IMR-90 (cell line): ENCODE measurements around the gene TRIM10. TPM values are rescaled to one million over a fixed set of nuclear protein-coding genes. Genes with fewer than 3 reads are reported as not detected.

ENCODE experiments used
- ATAC-seq: fragments of 200-7000 bp; cut with Tn5 transposase; 2 replicates; pipeline ENCODE4 v1.9.1; 2020; ENCODE audit warnings: low read depth, mild to moderate bottlenecking, moderate library complexity
- BruUV-seq: library from RNA; stranded (reverse); fragments of 400-500 nt; replicated peaks from 2 replicates; lab custom pipeline; 2021; lab: Mats Ljungman, UMichigan
- CTCF ChIA-PET: fragments of 300-600 bp; formaldehyde crosslinking; extraction: SDS; loops from one replicate; lab custom pipeline; 2021; ENCODE audit warnings: antibody characterized with exemption; lab: Yijun Ruan, JAX
- POLR2A ChIA-PET: fragments of 300-600 bp; sonication (Branson Sonifier 250); formaldehyde crosslinking; loops from one replicate; lab custom pipeline; 2022; ENCODE audit warnings: antibody characterized with exemption; ENCODE audit not compliant: unreplicated experiment; lab: Charles Lee
- DNase-seq: peaks from one replicate; pipeline ENCODE4 v3.0.0; 2013
- H2AFZ ChIP-seq: replicated peaks from 2 replicates; pipeline ENCODE3; 2013; ENCODE audit warnings: low read length, mild to moderate bottlenecking; ENCODE audit not compliant: poor library complexity
- H2AK5ac ChIP-seq: 2 replicates; pipeline ENCODE4 v1.6.1; 2013; ENCODE audit warnings: low read depth, low read length, inconsistent platforms
- H2AK9ac ChIP-seq: replicated peaks from 2 replicates; pipeline ENCODE3; 2013; ENCODE audit warnings: mild to moderate bottlenecking, low read depth, low read length, moderate library complexity; ENCODE audit not compliant: poor library complexity
- H2BK120ac ChIP-seq: 2 replicates; pipeline ENCODE4 v1.6.1; 2013; ENCODE audit warnings: low read depth, low read length, inconsistent platforms
- H2BK15ac ChIP-seq: 3 replicates; pipeline ENCODE4 v1.6.1; 2013; ENCODE audit warnings: low read depth, low read length, inconsistent platforms
- H2BK20ac ChIP-seq: 2 replicates; pipeline ENCODE4 v1.6.1; 2013; ENCODE audit warnings: low read depth, mild to moderate bottlenecking, inconsistent platforms, low read length, moderate library complexity
- H2BK5ac ChIP-seq: 2 replicates; pipeline ENCODE4 v1.6.1; 2013; ENCODE audit warnings: mild to moderate bottlenecking, low read depth, low read length, inconsistent platforms; ENCODE audit not compliant: poor library complexity, severe bottlenecking
- H3K14ac ChIP-seq: replicated peaks from 2 replicates; pipeline ENCODE4 v1.6.1; 2013; ENCODE audit warnings: low read depth, low read length, inconsistent platforms
- H3K18ac ChIP-seq: 2 replicates; pipeline ENCODE4 v1.6.1; 2013; ENCODE audit warnings: low read depth, low read length, control low read depth
- H3K23ac ChIP-seq: 2 replicates; pipeline ENCODE4 v1.6.1; 2013; ENCODE audit warnings: low read depth, low read length, inconsistent platforms
- H3K27ac ChIP-seq: 2 replicates; pipeline ENCODE4 v1.5.1; 2013; ENCODE audit warnings: mild to moderate bottlenecking, control low read depth, low read length; ENCODE audit not compliant: insufficient read depth
- H3K27me3 ChIP-seq: 2 replicates; pipeline ENCODE4 v1.6.1; 2013; ENCODE audit warnings: low read length; ENCODE audit not compliant: control insufficient read depth, insufficient read depth
- H3K36me3 ChIP-seq: 2 replicates; pipeline ENCODE4 v1.6.1; 2013; ENCODE audit warnings: low read length, mixed read lengths; ENCODE audit not compliant: control insufficient read depth, insufficient read depth
- H3K4ac ChIP-seq: 2 replicates; pipeline ENCODE4 v1.6.1; 2013; ENCODE audit warnings: low read depth, low read length, inconsistent platforms
- H3K4me1 ChIP-seq: 2 replicates; pipeline ENCODE4 v1.6.1; 2013; ENCODE audit warnings: low read length, mixed read lengths; ENCODE audit not compliant: control insufficient read depth, insufficient read depth
- H3K4me2 ChIP-seq: 2 replicates; pipeline ENCODE4 v1.6.1; 2013; ENCODE audit warnings: low read depth, mild to moderate bottlenecking, control low read depth, low read length, moderate library complexity
- H3K4me3 ChIP-seq: 2 replicates; pipeline ENCODE4 v1.5.1; 2013; ENCODE audit warnings: low read depth, mild to moderate bottlenecking, control low read depth, low read length, moderate library complexity; ENCODE audit not compliant: insufficient read depth
- H3K56ac ChIP-seq: 2 replicates; pipeline ENCODE4 v1.6.1; 2013; ENCODE audit warnings: low read length, inconsistent platforms; ENCODE audit not compliant: insufficient read depth; ENCODE audit errors: extremely low read depth
- H3K79me1 ChIP-seq, 2 experiments: 2 replicates each; pipeline ENCODE4 v1.6.1; 2013; ENCODE audit warnings: low read length in 2 of 2, inconsistent platforms in 1 of 2, low read depth in 1 of 2
- H3K9ac ChIP-seq: 2 replicates; pipeline ENCODE4 v1.6.1; 2013; ENCODE audit warnings: low read depth, low read length, control low read depth
- H3K9me1 ChIP-seq: 2 replicates; pipeline ENCODE4 v1.6.1; 2013; ENCODE audit warnings: low read length, inconsistent platforms; ENCODE audit not compliant: insufficient read depth
- H3K9me3 ChIP-seq: 2 replicates; pipeline ENCODE4 v1.6.1; 2013; ENCODE audit warnings: low read length; ENCODE audit not compliant: control insufficient read depth, insufficient read depth
- H4K20me1 ChIP-seq: 2 replicates; pipeline ENCODE4 v1.6.1; 2013; ENCODE audit warnings: low read length, inconsistent platforms; ENCODE audit not compliant: insufficient read depth
- H4K5ac ChIP-seq: 2 replicates; pipeline ENCODE4 v1.6.1; 2013; ENCODE audit warnings: mild to moderate bottlenecking, low read depth, low read length, control low read depth
- H4K8ac ChIP-seq, 2 experiments: 2 replicates each; pipeline ENCODE4 v1.6.1; 2013; ENCODE audit warnings: low read depth in 2 of 2, low read length in 2 of 2, control low read depth in 1 of 2, inconsistent platforms in 1 of 2
- H4K91ac ChIP-seq: 2 replicates; pipeline ENCODE4 v1.6.1; 2013; ENCODE audit warnings: low read depth, low read length, inconsistent platforms; ENCODE audit not compliant: insufficient read depth
- BHLHE40 ChIP-seq: fragments of 150-350 bp; IDR thresholded peaks from 2 replicates; pipeline ENCODE4 v1.6.1; 2016; ENCODE audit warnings: mild to moderate bottlenecking, low read depth, low read length
- CEBPB ChIP-seq: IDR thresholded peaks from 2 replicates; pipeline ENCODE4 v1.6.1; 2012; ENCODE audit warnings: low read depth, low read length, improper control_type of control experiment
- FOS ChIP-seq: fragments of 150-350 bp; IDR thresholded peaks from 2 replicates; pipeline ENCODE4 v1.6.1; 2016; ENCODE audit warnings: low read depth, low read length
- MAFK ChIP-seq: IDR thresholded peaks from 2 replicates; pipeline ENCODE4 v1.6.1; 2012; ENCODE audit warnings: low read depth, low read length, improper control_type of control experiment
- RAD21 ChIP-seq: IDR thresholded peaks from 2 replicates; pipeline ENCODE4 v1.6.1; 2012; ENCODE audit warnings: low read length, improper control_type of control experiment
- RCOR1 ChIP-seq: IDR thresholded peaks from 2 replicates; pipeline ENCODE4 v1.6.1; 2012; ENCODE audit warnings: mild to moderate bottlenecking, low read length, improper control_type of control experiment; ENCODE audit not compliant: insufficient replicate concordance
- SMC3 ChIP-seq: fragments of 150-350 bp; IDR thresholded peaks from 2 replicates; pipeline ENCODE4 v1.6.1; 2016; ENCODE audit warnings: low read depth, mild to moderate bottlenecking, antibody characterized with exemption, low read length, moderate library complexity
- WGBS, 2 experiments: methylation state at CpG; one replicate each; pipeline versions ENCODE4 v1.1.5 to v1.1.7; 2013; ENCODE audit warnings: missing lambda C conversion rate in 2 of 2; ENCODE audit not compliant: insufficient read length in 1 of 2; ENCODE audit errors: extremely low coverage in 2 of 2; 5-methylcytosine and 5-hydroxymethylcytosine counted together
- dilution Hi-C: fragments of 300-500 bp; cut with HindIII; formaldehyde crosslinking; loops from one replicate; pipeline ENCODE4 v1.14.3; 2018; ENCODE audit warnings: low sequenced_read_pairs; ENCODE audit not compliant: unreplicated experiment
- in situ Hi-C: fragments of 300-500 bp; cut with MboI; formaldehyde crosslinking; loops from 3 replicates; pipeline ENCODE4 v1.14.3; 2019; ENCODE audit warnings: low sequenced_read_pairs, inconsistent platforms, mixed read lengths
- intact Hi-C: fragments of 100-400 bp; cut with micrococcal nuclease; formaldehyde crosslinking; loops from 2 replicates; pipeline ENCODE4 v1.10.0; 2022
- polyA plus RNA-seq, 3 experiments: library from polyadenylated mRNA; depleted of rRNA; stranded (reverse); fragments of >200 nt; gene quantifications; 2 replicates each; pipeline ENCODE4 v1.2.3, GENCODE V29; 2012; ENCODE audit warnings: low replicate concordance in 1 of 3
- total RNA-seq: library from RNA; depleted of rRNA; stranded (reverse); fragments of >200 nt; gene quantifications from 2 replicates; pipeline ENCODE4 v1.2.3, GENCODE V29; 2012

TRIM10 gene
- total and polyA plus RNA-seq, 2 of the 4 experiments (the other 2 are of a cell fraction) = not detected

GRCh38 chr6:30163090-30163917, 2.3 kb upstream of the TRIM10 start, which contains the start of gene TRIM15 (continued):
- TF ChIP-seq BHLHE40 = no peak

GRCh38 chr6:30162265-30163089, 1.5 kb upstream of the TRIM10 start:
- 33% methylated on average over 1 of the region's 12 CpGs; no CpG with 5 or more reads in 1 of the 2 experiments for WGBS, 2 experiments
- H2BK5ac ChIP-seq = no peak overlapping the region
- no peak overlapping the region for H3K18ac ChIP-seq
- H3K4me1 ChIP-seq = no peaks in the 10 kb centered on the region
- no peaks in the 10 kb centered on the region for H4K20me1 ChIP-seq
- H3K9me1 ChIP-seq = no peaks in the 10 kb centered on the region
- H2BK15ac ChIP-seq = no peak overlapping the region
- BruUV-seq = no TSS peak
- H4K5ac ChIP-seq = no peak overlapping the region
- no peak overlapping the region for H4K91ac ChIP-seq
- no peak overlapping the region for H2AK9ac ChIP-seq
- ChIA-PET CTCF (no interaction called here), POLR2A (no interaction called here)
- H3K4ac ChIP-seq = no peak overlapping the region
- ATAC-seq (no peak), DNase-seq (no peak)
- H2AK5ac ChIP-seq = no peak overlapping the region
- H3K27me3 ChIP-seq = peaks cover 35% of the 10 kb centered on the region
- no peaks in the 10 kb centered on the region for H3K9me3 ChIP-seq
- H3K56ac ChIP-seq = no peak overlapping the region
- H3K14ac ChIP-seq = no peak overlapping the region
- H3K4me2 ChIP-seq = no peak overlapping the region
- H2BK20ac ChIP-seq = no peak overlapping the region
- H3K9ac ChIP-seq = no peak overlapping the region
- H3K23ac ChIP-seq = no peak overlapping the region
- in situ Hi-C loops = no loop called here
- no peak overlapping the region for H2AFZ ChIP-seq
- dilution Hi-C loops = no loop called here
- H3K27ac ChIP-seq = no peak overlapping the region
- intact Hi-C loops = no loop called here
- no peak overlapping the region for H2BK120ac ChIP-seq
- H3K36me3 ChIP-seq = no peaks in the 10 kb centered on the region
- TF ChIP-seq RCOR1 = no peak
- no peak for TF ChIP-seq BHLHE40
- no peak for TF ChIP-seq FOS
- no peak for TF ChIP-seq MAFK
- TF ChIP-seq CEBPB = no peak
- TF ChIP-seq RAD21 = no peak
- TF ChIP-seq SMC3 = no peak
- no peak overlapping the region for H4K8ac ChIP-seq
- no peak overlapping the region for H3K4me3 ChIP-seq
- H3K79me1 ChIP-seq = no peaks in the 10 kb centered on the region
